ENCODE measurements around the gene ISG20L2. TPM values are rescaled to one million over a fixed set of nuclear protein-coding genes. Genes with fewer than 3 reads are reported as not detected.

Gene ISG20L2
- total and polyA plus RNA-seq, 2 experiments from 2014 or later: 16.4 to 22.4 TPM

- DNase-seq (ENCODE audit: low spot score): no peak
- peaks cover 5% of the 10 kb centered on the region for H3K79me2 ChIP-seq
- no peak overlapping the region for H2AFZ ChIP-seq
- no peak overlapping the region for H3K4me3 ChIP-seq
- peak overlapping the region; percentile 75 for H3K4me2 ChIP-seq
- no peaks in the 10 kb centered on the region for H3K9me3 ChIP-seq (ENCODE audit: low read depth)
- H4K20me1 ChIP-seq (ENCODE audit: insufficient read depth, poor library complexity, severe bottlenecking): no peaks in the 10 kb centered on the region
- peaks cover 54% of the 10 kb centered on the region for H3K4me1 ChIP-seq (ENCODE audit: insufficient read depth)
- H3K27me3 ChIP-seq: no peaks in the 10 kb centered on the region
- H3K9me2 ChIP-seq (replicated peaks; ENCODE audit: insufficient read depth): no peaks in the 10 kb centered on the region
- TF ChIP-seq, protein P1, sequence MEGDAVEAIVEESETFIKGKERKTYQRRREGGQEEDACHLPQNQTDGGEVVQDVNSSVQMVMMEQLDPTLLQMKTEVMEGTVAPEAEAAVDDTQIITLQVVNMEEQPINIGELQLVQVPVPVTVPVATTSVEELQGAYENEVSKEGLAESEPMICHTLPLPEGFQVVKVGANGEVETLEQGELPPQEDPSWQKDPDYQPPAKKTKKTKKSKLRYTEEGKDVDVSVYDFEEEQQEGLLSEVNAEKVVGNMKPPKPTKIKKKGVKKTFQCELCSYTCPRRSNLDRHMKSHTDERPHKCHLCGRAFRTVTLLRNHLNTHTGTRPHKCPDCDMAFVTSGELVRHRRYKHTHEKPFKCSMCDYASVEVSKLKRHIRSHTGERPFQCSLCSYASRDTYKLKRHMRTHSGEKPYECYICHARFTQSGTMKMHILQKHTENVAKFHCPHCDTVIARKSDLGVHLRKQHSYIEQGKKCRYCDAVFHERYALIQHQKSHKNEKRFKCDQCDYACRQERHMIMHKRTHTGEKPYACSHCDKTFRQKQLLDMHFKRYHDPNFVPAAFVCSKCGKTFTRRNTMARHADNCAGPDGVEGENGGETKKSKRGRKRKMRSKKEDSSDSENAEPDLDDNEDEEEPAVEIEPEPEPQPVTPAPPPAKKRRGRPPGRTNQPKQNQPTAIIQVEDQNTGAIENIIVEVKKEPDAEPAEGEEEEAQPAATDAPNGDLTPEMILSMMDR (IDR thresholded peaks at IDR 0.05; ENCODE audit: poor library complexity): no peak
- TF ChIP-seq EZH2phosphoT487 (IDR thresholded peaks at IDR 0.05; ENCODE audit: low read depth, severe bottlenecking, unreplicated experiment) (no peak), EZH2 (IDR thresholded peaks at IDR 0.05; ENCODE audit: borderline replicate concordance) (no peak)
- 13% methylated on average over 8 of the region's 13 CpGs for WGBS (ENCODE audit: low lambda C conversion rate, missing lambda C conversion rate)
- H3K36me3 ChIP-seq (replicated peaks; ENCODE audit: insufficient read depth, low read depth): no peaks in the 10 kb centered on the region
- peak overlapping the region; percentile 96 for H3K27ac ChIP-seq
These were observed 36.1 kb downstream of the ISG20L2 start for GRCh38 chr1:156692441-156692924.

- peaks cover 54% of the 10 kb centered on the region for H3K4me1 ChIP-seq (ENCODE audit: insufficient read depth)
- no peaks in the 10 kb centered on the region for H3K36me3 ChIP-seq (replicated peaks; ENCODE audit: insufficient read depth, low read depth)
- DNase-seq (ENCODE audit: low spot score): peak; percentile 75
- H2AFZ ChIP-seq: no peak overlapping the region
- TF ChIP-seq, protein P1 (IDR thresholded peaks at IDR 0.05; ENCODE audit: poor library complexity): no peak
- TF ChIP-seq EZH2phosphoT487 (IDR thresholded peaks at IDR 0.05; ENCODE audit: low read depth, severe bottlenecking, unreplicated experiment) (no peak), EZH2 (IDR thresholded peaks at IDR 0.05; ENCODE audit: borderline replicate concordance) (no peak)
- peak overlapping the region; percentile 75 for H3K4me2 ChIP-seq
- H3K27ac ChIP-seq: peak overlapping the region; percentile 96
- no peak overlapping the region for H3K4me3 ChIP-seq
- H3K9me3 ChIP-seq (ENCODE audit: low read depth): no peaks in the 10 kb centered on the region
- 38% methylated on average over 19 of the region's 20 CpGs for WGBS (ENCODE audit: low lambda C conversion rate, missing lambda C conversion rate)
- no peaks in the 10 kb centered on the region for H4K20me1 ChIP-seq (ENCODE audit: insufficient read depth, poor library complexity, severe bottlenecking)
- H3K9me2 ChIP-seq (replicated peaks; ENCODE audit: insufficient read depth): no peaks in the 10 kb centered on the region
- H3K79me2 ChIP-seq: peaks cover 5% of the 10 kb centered on the region
- H3K27me3 ChIP-seq: no peaks in the 10 kb centered on the region
These were observed 36.7 kb downstream of the ISG20L2 start for GRCh38 chr1:156691665-156692440.

DNA sequence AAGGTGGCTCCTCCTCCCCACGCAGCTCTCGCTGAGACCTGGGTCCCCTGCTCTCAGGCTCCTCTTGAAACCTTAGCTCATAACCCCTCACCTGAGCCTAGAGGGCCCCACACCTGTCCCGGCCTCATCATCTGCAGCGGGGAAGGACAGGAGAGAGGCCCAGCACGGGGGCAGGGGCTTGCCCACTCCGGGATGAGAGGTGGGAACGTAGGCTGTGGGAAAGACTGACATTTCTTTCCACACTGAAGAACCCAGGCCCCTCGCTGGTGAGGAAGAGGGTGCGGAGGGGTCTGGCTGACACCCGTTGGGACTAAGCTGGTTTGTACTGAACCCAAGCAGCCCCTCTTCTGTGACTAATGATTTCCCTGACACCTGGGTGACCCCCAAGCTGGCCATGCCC lies 37.4 kb downstream of the ISG20L2 start:
- Histone ChIP-seq H3K4me3 (no peak overlapping the region), H3K36me3 (replicated peaks; ENCODE audit: insufficient read depth, low read depth) (no peaks in the 10 kb centered on the region), H3K9me3 (ENCODE audit: low read depth) (no peaks in the 10 kb centered on the region), H2AFZ (no peak overlapping the region), H4K20me1 (ENCODE audit: insufficient read depth, poor library complexity, severe bottlenecking) (no peaks in the 10 kb centered on the region), H3K9me2 (replicated peaks; ENCODE audit: insufficient read depth) (no peaks in the 10 kb centered on the region), H3K27ac (peak overlapping the region; percentile 96), H3K4me1 (ENCODE audit: insufficient read depth) (peaks cover 54% of the 10 kb centered on the region), H3K4me2 (peak overlapping the region; percentile 75), H3K79me2 (peaks cover 5% of the 10 kb centered on the region), H3K27me3 (no peaks in the 10 kb centered on the region)
- DNase-seq (ENCODE audit: low spot score): no peak
- WGBS (ENCODE audit: low lambda C conversion rate, missing lambda C conversion rate): 54% methylated on average over 9 of the region's 10 CpGs
- TF ChIP-seq, protein P1 (IDR thresholded peaks at IDR 0.05; ENCODE audit: poor library complexity): no peak
- TF ChIP-seq EZH2 (IDR thresholded peaks at IDR 0.05; ENCODE audit: borderline replicate concordance): no peak
- TF ChIP-seq EZH2phosphoT487 (IDR thresholded peaks at IDR 0.05; ENCODE audit: low read depth, severe bottlenecking, unreplicated experiment): no peak

Data from hepatocyte (in vitro differentiated cells).